Measurements from ENCODE around the gene ATP6V1B1.

The ATP6V1B1 gene

DNA sequence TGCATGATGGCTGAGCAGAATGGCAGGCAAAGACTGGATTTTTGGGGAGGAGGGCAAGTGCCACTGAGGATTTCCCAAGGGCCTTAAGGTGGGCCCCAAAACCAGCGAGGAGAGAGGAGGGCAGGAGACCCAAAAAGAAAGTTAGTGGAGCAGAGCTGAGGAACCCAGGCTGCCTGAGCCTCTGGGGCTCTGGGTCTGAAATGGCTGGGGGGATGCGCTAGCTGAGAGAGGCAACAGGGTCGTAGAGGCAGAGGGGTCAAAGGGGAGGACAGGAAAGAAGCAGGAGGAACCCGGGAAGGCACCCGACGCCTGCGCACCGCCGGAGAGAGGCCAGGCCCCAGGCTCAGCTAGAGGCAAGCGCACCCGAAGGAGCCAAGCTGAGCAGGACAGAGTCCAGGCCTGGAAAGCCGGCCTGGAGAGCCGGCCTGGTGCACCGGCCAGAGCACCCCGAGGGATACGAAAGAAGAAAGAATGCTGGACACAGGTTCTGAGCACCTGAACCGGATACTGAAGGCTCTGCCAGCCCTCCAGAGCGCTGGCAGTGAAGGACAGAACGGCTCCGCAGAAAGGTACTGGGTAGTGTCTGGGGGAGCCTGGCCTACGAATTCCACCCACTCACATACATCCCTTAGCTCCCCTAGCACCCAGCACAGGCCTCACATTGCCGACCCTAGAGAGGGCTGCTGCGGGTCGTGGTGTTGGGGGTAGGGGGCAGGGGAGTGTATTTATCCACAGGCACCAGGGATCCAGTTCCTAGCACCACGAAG lies 39.5 kb upstream of the ATP6V1B1 start:
- no peak overlapping the region for H3K4me3 ChIP-seq (ENCODE audit: low read length)
- DNase-seq (ENCODE audit: low read depth) = no peak
- no peak for TF ChIP-seq CTCF (conservative IDR thresholded peaks at IDR 0.05; ENCODE audit: low read depth, low read length)

- TF ChIP-seq CTCF (conservative IDR thresholded peaks at IDR 0.05; ENCODE audit: low read depth, low read length) = no peak
- DNase-seq (ENCODE audit: low read depth) = no peak
- no peak overlapping the region for H3K4me3 ChIP-seq (ENCODE audit: low read length)
Observed at GRCh38 chr2:70896765-70897202, 38.9 kb upstream of the ATP6V1B1 start.

DNA sequence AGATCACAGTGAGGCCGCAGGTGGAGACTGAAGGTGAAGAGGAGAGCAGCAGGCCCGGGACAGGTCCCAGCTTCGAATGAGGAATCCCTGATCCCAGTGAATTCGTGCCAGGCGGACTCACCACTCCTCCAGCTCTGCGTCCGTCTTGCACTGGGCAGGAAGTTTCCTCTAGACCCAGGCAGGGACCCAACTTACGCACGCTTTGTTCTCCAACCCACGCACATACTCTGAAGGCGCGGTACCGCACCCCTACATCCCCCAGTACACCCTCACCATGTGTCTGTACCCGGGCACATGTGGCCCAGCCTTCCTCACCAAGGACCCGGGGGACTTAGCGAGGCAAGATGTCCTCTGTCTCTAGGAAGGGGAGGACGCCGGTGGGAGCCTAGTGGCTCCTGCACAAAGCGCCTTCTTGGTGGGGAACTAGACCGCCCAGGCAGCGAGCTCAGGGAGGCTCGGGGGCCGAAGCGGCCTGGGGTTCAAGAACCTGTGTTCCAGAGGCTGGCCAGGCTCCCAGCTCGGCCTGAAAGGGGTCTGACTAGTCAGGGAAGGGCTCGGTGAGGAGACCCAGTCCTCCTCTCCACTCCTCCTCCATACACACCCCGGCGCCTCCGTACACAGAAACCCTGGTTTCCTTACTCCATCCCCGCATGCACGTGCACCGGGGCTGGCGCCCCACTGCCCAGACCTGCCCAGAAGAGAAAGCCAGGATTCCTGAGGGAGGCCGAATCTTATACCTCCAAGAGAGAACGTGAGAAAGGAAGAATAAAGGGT lies 38.3 kb upstream of the ATP6V1B1 start:
- H3K4me3 ChIP-seq (ENCODE audit: low read length) = no peak overlapping the region
- no peak for DNase-seq (ENCODE audit: low read depth)

DNA sequence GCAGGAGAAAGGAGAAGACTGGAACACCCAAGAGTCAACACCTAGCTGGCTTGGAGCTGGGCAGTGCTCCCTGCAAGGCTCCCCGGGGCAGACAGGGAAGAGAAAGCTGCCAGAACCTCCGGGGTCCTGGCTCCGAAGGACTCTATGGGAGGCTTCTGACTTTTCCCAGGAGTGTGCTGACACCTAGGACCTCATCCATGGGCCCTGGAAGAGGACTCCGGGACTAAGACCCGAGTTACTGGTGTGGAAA lies 37.8 kb upstream of the ATP6V1B1 start:
- H3K4me3 ChIP-seq (ENCODE audit: low read length) = no peak overlapping the region
- no peak for DNase-seq (ENCODE audit: low read depth)
- no peak for TF ChIP-seq CTCF (conservative IDR thresholded peaks at IDR 0.05; ENCODE audit: low read depth, low read length)

More for the DNA sequence above, 38.3 kb upstream of the ATP6V1B1 start:
- no peak for TF ChIP-seq CTCF (conservative IDR thresholded peaks at IDR 0.05; ENCODE audit: low read depth, low read length)

GRCh38 chr2:70898363-70899240 lies 37.1 kb upstream of the ATP6V1B1 start:
- peak overlapping the region; percentile 86 for H3K4me3 ChIP-seq (ENCODE audit: low read length)
- no peak for DNase-seq (ENCODE audit: low read depth)
- TF ChIP-seq CTCF (conservative IDR thresholded peaks at IDR 0.05; ENCODE audit: low read depth, low read length) = no peak

DNA sequence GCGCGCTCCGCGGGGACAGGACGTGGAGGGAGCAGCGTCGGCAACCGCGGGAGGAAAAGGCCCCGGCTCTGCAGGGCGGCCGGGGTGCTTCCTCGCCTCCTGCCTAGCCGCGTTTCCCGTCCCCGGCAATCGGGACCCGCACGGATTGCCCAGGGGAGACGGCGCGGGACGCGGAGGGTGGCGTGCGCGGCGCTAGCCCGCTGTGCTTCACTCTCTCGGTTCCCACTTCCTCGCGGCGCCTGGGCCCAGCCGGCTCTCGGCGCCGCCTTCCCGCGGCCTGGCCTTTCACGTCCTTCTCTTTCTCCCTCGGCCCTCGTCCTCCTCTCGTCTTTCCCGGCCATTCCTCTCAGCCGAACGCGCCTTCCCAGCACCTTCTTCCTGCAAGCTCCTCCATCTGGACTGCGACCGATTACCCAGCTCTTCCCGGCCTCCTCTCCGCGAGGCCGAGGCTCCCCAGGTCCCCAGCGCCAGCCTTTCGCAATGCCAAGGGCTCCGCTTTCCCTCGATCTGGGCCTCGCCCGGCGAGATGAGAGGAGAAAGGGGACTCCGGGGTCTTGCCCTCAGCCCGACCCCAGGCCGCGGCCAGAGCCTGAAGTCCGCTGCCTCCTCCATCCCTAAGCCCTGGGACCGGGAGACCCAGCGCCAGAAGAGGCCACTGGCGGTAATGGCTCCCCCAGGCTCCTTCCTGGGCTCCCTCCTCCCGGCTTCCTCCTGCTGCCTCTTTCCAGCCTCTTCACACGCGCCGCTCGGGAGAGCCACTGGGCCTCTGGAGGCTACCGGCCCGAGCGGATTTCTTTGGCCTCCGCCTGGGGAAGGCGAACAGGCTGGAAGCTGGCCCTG lies 34.3 kb upstream of the ATP6V1B1 start:
- TF ChIP-seq CTCF (conservative IDR thresholded peaks at IDR 0.05; ENCODE audit: low read depth, low read length) = no peak
- no peak for DNase-seq (ENCODE audit: low read depth)
- H3K4me3 ChIP-seq (ENCODE audit: low read length) = peak overlapping the region; percentile 86

Measured in retinal pigment epithelial cell (primary cell).